SH-SY5Y (cell line): ENCODE measurements around the gene CIAPIN1.

Source experiments
- GATA2 ChIP-seq: IDR thresholded peaks from 2 replicates; pipeline ENCODE4 v1.6.1; 2011; ENCODE audit warnings: mild to moderate bottlenecking, low read depth, low read length
- GATA3 ChIP-seq: IDR thresholded peaks from 2 replicates; pipeline ENCODE4 v1.6.1; 2011; ENCODE audit warnings: low read depth, mild to moderate bottlenecking, low read length, moderate library complexity

GRCh38 chr16:57432505-57432904 lies 14.7 kb downstream of the CIAPIN1 start:
- no peak for TF ChIP-seq GATA2
- no peak for TF ChIP-seq GATA3
